Activated CD8-positive, alpha-beta memory T cell treated with anti-CD3 and anti-CD28 coated beads, Interleukin-2, amount 50 U/mL, for 1 hour (primary cell): Measurements from ENCODE around the gene CAMK4.

Experiments used
- DNase-seq: peaks from one replicate; pipeline ENCODE4 v3.0.0-alpha.2; 2020; ENCODE audit errors: extremely low read depth

The CAMK4 gene

GRCh38 chr5:111535879-111536549 is 311.8 kb downstream of the CAMK4 start:
- no peak for DNase-seq

DNA sequence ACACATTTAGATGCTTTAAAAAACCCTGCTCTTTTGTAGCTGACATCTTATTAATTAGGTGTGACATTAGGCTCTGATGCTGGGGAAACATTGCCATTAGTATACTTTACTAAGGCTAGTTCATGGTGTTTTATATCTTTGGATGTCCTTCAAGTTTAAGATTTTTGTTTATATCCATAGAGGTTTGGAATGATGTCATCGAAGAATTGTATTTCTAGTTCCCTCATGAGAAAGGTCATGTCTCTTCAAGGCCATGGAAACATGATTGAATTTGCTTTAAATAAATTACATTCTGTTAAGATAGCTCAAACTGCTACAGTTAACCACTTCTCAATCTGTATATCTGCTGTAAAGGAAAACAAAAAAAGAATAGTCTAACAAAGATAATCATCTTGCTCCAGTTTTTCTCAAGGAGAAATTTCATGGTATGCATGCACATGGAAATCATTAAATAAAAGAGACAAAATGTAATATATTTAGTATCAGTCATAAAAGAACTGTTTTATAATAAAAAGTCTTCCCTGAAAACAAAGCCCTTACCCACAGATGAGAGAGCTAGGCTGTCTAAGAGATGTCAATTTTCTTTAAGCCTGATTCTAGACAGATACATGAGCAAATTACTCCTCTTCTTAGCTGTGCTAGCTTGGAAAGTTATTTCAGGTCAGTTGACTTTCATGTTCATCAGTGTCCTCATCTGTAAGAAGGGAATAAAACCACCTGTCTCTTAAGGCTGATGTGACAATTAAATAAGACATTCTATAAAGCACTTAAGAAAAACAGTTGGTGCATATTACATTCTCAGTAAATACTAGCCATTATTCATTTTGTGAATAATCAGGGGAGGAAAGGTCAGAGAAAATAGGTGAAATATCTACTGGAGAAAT is 313.2 kb downstream of the CAMK4 start:
- no peak for DNase-seq
